Measurements from ENCODE around the gene KIF1A.

DNA sequence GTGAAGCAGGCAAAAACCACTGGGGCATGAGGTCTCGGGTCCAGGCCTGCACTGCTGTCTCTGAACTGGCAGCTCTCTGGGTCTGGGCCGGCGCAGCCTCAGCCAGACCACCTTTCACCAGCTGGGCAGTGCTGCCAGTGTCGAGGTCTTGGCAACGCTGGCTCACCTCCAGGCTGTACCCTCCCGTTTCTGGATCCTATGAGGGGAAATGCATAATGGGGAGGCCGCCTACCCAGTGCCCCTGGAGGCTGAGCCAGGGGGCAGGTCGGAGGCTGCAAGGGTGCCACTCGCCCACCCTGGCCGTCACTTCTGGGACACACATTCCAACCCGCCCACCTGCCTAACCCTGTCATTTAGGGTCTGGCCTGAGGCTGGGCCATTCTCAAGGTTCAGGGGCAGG, 24.6 kb downstream of the KIF1A start:
- TF ChIP-seq ZBTB7A (IDR thresholded peaks at IDR 0.05; ENCODE audit: low read depth) (no peak), YY1 (IDR thresholded peaks at IDR 0.05; ENCODE audit: low read depth) (no peak), TCF12 (IDR thresholded peaks at IDR 0.05; ENCODE audit: low read depth) (no peak)
- TF ChIP-seq, protein P1, sequence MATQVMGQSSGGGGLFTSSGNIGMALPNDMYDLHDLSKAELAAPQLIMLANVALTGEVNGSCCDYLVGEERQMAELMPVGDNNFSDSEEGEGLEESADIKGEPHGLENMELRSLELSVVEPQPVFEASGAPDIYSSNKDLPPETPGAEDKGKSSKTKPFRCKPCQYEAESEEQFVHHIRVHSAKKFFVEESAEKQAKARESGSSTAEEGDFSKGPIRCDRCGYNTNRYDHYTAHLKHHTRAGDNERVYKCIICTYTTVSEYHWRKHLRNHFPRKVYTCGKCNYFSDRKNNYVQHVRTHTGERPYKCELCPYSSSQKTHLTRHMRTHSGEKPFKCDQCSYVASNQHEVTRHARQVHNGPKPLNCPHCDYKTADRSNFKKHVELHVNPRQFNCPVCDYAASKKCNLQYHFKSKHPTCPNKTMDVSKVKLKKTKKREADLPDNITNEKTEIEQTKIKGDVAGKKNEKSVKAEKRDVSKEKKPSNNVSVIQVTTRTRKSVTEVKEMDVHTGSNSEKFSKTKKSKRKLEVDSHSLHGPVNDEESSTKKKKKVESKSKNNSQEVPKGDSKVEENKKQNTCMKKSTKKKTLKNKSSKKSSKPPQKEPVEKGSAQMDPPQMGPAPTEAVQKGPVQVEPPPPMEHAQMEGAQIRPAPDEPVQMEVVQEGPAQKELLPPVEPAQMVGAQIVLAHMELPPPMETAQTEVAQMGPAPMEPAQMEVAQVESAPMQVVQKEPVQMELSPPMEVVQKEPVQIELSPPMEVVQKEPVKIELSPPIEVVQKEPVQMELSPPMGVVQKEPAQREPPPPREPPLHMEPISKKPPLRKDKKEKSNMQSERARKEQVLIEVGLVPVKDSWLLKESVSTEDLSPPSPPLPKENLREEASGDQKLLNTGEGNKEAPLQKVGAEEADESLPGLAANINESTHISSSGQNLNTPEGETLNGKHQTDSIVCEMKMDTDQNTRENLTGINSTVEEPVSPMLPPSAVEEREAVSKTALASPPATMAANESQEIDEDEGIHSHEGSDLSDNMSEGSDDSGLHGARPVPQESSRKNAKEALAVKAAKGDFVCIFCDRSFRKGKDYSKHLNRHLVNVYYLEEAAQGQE (IDR thresholded peaks at IDR 0.05; ENCODE audit: low read depth), result no peak

Measured in Ishikawa (cell line).